Measurements from ENCODE around the gene CHRM1.

CHRM1 gene

DNA sequence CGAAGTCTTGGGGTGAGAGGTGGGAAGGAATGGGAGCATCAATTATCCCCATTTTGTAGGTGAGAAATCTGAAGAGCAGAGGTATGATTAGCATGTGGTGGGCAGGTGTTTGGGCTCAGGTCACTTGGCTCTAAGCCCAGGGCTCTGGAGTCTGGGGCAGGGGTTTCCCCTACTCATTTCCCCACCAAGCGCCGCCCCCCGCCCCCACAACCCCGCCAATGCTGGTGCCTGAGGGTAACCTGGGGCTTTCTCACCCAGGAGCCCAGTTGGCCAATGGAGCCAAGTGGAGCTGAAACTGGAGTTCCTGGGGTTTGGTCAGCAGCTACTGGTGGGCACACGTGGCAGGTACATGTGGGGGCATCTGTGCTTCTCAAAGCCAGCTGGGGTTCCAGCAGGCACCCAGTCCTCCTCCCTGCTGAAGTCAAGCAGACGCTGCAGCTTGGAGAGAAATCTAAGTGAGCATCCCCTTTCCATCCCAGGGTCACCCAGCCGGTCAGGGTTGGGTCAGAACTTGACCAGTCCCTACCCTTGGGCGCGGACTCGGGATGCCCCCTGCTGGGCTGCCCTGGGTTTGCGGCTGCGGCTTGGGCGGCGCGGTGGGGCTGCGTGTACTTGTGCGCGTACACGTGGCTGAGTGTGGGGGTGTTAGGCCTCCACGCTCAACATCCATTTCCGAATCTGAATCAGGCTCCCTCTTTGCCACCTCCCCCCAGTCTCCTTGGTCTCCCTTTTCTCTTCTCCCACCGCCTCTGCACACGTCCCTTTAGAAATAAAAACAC lies 1.7 kb upstream of the CHRM1 start:
- H3K4me3 ChIP-seq (ENCODE audit: low read depth, low read length): no peak overlapping the region
- H3K4me2 ChIP-seq (ENCODE audit: low read length): no peak overlapping the region
- H3K36me3 ChIP-seq (ENCODE audit: control insufficient read depth, insufficient read depth, low read length): no peaks in the 10 kb centered on the region
- H3K27me3 ChIP-seq (ENCODE audit: control insufficient read depth, insufficient read depth, low read length): no peaks in the 10 kb centered on the region
- no peak overlapping the region for H2AFZ ChIP-seq
- peaks cover 5% of the 10 kb centered on the region for H3K4me1 ChIP-seq
- H3K79me2 ChIP-seq: no peaks in the 10 kb centered on the region
- no peak overlapping the region for H3K9ac ChIP-seq
- H3K27ac ChIP-seq: no peak overlapping the region
- no peaks in the 10 kb centered on the region for H3K9me3 ChIP-seq (ENCODE audit: control insufficient read depth, low read length)
- TF ChIP-seq, protein P1, sequence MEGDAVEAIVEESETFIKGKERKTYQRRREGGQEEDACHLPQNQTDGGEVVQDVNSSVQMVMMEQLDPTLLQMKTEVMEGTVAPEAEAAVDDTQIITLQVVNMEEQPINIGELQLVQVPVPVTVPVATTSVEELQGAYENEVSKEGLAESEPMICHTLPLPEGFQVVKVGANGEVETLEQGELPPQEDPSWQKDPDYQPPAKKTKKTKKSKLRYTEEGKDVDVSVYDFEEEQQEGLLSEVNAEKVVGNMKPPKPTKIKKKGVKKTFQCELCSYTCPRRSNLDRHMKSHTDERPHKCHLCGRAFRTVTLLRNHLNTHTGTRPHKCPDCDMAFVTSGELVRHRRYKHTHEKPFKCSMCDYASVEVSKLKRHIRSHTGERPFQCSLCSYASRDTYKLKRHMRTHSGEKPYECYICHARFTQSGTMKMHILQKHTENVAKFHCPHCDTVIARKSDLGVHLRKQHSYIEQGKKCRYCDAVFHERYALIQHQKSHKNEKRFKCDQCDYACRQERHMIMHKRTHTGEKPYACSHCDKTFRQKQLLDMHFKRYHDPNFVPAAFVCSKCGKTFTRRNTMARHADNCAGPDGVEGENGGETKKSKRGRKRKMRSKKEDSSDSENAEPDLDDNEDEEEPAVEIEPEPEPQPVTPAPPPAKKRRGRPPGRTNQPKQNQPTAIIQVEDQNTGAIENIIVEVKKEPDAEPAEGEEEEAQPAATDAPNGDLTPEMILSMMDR (IDR thresholded peaks at IDR 0.05): no peak

DNA sequence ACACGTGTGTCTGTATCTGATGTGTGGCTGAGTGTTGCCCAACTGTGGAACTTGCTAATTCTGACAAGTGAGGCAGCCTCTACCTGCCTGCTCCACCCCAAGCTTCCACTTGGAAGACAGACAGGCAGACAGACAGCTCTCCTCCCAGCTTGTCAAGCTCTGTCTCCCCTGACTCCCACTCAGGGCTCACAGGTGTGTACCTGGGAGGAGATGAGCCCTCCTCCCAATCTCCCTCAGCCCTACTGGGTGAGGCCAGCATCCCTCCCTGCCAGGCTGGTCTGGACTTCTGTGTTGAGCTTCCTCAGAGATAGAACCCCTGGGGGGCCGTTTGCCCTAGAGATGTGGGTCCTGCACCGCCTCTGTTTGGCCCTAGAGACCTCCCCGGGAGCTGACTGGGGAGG lies 1.0 kb upstream of the CHRM1 start:
- Histone ChIP-seq H3K9me3 (ENCODE audit: control insufficient read depth, low read length) (no peaks in the 10 kb centered on the region), H2AFZ (no peak overlapping the region), H3K4me2 (ENCODE audit: low read length) (no peak overlapping the region), H3K4me1 (peaks cover 5% of the 10 kb centered on the region), H3K4me3 (ENCODE audit: low read depth, low read length) (no peak overlapping the region), H3K36me3 (ENCODE audit: control insufficient read depth, insufficient read depth, low read length) (no peaks in the 10 kb centered on the region), H3K27me3 (ENCODE audit: control insufficient read depth, insufficient read depth, low read length) (no peaks in the 10 kb centered on the region), H3K27ac (peak overlapping the region; percentile 15), H3K79me2 (no peaks in the 10 kb centered on the region), H3K9ac (no peak overlapping the region)
- TF ChIP-seq, protein P1 (IDR thresholded peaks at IDR 0.05): no peak

DNA sequence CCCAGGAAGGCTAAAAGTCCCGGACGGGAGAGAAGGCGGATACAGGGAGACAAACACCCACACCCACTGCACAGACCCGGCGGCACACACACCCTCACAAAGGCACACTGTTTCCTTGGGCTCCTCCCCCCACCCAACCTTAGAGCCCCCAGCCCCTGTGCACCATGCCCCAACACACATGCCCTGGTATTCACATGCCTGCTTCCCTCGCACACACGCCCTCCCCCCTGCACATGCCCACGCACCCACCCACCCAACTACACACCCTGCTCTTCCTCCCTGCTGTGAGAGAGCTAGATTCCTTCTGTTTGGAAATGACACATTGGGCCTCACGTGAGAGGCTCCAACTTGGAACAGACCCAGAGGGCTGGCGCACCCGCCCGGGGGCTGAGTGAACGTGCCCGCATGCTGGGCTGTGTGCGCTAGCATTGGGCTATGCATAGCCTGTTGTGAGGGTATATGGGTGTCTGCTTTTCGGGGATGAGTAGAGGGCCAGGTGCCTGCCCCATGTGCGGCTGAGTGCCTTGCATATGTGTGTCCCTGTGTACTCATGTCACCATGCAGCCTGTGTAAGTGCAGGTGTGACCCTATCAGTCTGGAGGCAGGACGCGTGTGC lies 518 bp upstream of the CHRM1 start:
- Histone ChIP-seq H3K27me3 (ENCODE audit: control insufficient read depth, insufficient read depth, low read length) (no peaks in the 10 kb centered on the region), H2AFZ (peak overlapping the region; percentile 72), H3K36me3 (ENCODE audit: control insufficient read depth, insufficient read depth, low read length) (no peaks in the 10 kb centered on the region), H3K9ac (no peak overlapping the region), H3K9me3 (ENCODE audit: control insufficient read depth, low read length) (no peaks in the 10 kb centered on the region), H3K4me2 (ENCODE audit: low read length) (no peak overlapping the region), H3K4me1 (peaks cover 5% of the 10 kb centered on the region), H3K27ac (peak overlapping the region; percentile 15), H3K4me3 (ENCODE audit: low read depth, low read length) (no peak overlapping the region), H3K79me2 (no peaks in the 10 kb centered on the region)
- TF ChIP-seq, protein P1 (IDR thresholded peaks at IDR 0.05): no peak

DNA sequence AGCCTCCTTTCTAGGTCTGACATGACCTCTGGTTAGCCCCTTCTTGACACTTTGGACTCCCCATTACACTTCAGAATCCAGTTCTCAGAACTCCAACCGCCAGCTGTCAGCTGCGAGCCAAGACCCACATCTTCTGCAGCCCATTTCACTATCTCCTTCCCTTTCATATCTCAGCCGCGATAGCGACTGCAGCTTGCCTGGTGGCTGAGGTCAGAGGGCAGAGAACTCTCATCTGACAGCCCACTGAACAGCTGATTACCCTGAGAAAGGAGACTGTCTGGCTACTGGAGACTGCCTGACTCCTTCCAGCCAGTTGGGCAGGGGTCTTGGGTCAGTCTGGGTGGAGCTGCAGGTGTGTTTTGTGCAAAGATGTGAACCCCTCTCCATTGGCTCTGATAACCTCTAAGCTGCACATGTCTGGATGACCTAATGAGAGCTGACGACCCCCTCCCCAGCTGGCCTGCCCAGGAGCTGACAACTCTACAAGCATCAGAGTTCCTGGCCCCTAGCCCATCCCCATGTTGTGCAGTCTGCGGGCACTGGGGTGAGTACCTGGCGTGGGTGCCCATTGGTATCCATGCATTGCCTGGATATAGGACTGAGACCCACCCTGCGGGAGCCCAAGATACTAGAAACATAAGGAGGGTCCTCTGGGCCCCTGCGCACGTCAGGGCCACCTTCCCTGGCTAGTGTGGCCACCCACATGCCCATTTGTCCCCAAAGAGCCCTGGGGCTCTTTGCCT lies 1.1 kb downstream of the CHRM1 start:
- no peak overlapping the region for H3K4me2 ChIP-seq (ENCODE audit: low read length)
- H3K9ac ChIP-seq: no peak overlapping the region
- no peaks in the 10 kb centered on the region for H3K9me3 ChIP-seq (ENCODE audit: control insufficient read depth, low read length)
- peaks cover 5% of the 10 kb centered on the region for H3K4me1 ChIP-seq
- H3K27me3 ChIP-seq (ENCODE audit: control insufficient read depth, insufficient read depth, low read length): no peaks in the 10 kb centered on the region
- H3K79me2 ChIP-seq: no peaks in the 10 kb centered on the region
- H3K27ac ChIP-seq: no peak overlapping the region
- no peak overlapping the region for H2AFZ ChIP-seq
- H3K4me3 ChIP-seq (ENCODE audit: low read depth, low read length): no peak overlapping the region
- TF ChIP-seq, protein P1 (IDR thresholded peaks at IDR 0.05): no peak
- no peaks in the 10 kb centered on the region for H3K36me3 ChIP-seq (ENCODE audit: control insufficient read depth, insufficient read depth, low read length)
